ENCODE data around the gene FKBP14. TPM values are rescaled to one million over a fixed set of nuclear protein-coding genes. Genes with fewer than 3 reads are reported as not detected.

The FKBP14 gene
- polyA plus RNA-seq, 2 of the 4 experiments (the other 2 are of a cell fraction) = 10.6 to 22.8 TPM

GRCh38 chr7:29995652-29996051 is 30.9 kb downstream of the FKBP14 start:
- TF ChIP-seq SREBF2 (IDR thresholded peaks at IDR 0.05) (no peak), NPAS2 (CRISPR knock-in tag; IDR thresholded peaks at IDR 0.05; ENCODE audit: borderline replicate concordance) (no peak), NR3C1 (IDR thresholded peaks at IDR 0.05) (no peak), PHF8 (IDR thresholded peaks at IDR 0.05; ENCODE audit: borderline replicate concordance, low read depth) (no peak), CHD4 (IDR thresholded peaks at IDR 0.05; ENCODE audit: borderline replicate concordance) (no peak), TFCP2L1 (CRISPR knock-in tag; IDR thresholded peaks at IDR 0.05) (no peak), CHD2 (IDR thresholded peaks at IDR 0.05; ENCODE audit: low read length, partially characterized antibody) (no peak), POLR2AphosphoS2 (conservative IDR thresholded peaks at IDR 0.05; ENCODE audit: low read length) (no peak), KDM1A (IDR thresholded peaks at IDR 0.05; ENCODE audit: low read depth) (no peak), FOSB (CRISPR knock-in tag; IDR thresholded peaks at IDR 0.05) (no peak), EHF (CRISPR knock-in tag; IDR thresholded peaks at IDR 0.05) (no peak), ZSCAN20 (CRISPR knock-in tag; IDR thresholded peaks at IDR 0.05) (no peak)
- TF ChIP-seq, protein P1, sequence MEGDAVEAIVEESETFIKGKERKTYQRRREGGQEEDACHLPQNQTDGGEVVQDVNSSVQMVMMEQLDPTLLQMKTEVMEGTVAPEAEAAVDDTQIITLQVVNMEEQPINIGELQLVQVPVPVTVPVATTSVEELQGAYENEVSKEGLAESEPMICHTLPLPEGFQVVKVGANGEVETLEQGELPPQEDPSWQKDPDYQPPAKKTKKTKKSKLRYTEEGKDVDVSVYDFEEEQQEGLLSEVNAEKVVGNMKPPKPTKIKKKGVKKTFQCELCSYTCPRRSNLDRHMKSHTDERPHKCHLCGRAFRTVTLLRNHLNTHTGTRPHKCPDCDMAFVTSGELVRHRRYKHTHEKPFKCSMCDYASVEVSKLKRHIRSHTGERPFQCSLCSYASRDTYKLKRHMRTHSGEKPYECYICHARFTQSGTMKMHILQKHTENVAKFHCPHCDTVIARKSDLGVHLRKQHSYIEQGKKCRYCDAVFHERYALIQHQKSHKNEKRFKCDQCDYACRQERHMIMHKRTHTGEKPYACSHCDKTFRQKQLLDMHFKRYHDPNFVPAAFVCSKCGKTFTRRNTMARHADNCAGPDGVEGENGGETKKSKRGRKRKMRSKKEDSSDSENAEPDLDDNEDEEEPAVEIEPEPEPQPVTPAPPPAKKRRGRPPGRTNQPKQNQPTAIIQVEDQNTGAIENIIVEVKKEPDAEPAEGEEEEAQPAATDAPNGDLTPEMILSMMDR (IDR thresholded peaks at IDR 0.05) = no peak
- no peak overlapping the region for H3K4me3 ChIP-seq
- CTCF ChIA-PET = no interaction called here
- POLR2A ChIA-PET = no interaction called here
- H3K9me3 ChIP-seq = peaks cover 28% of the 10 kb centered on the region
- ATAC-seq (no peak), FAIRE-seq (peak; percentile 63), DNase-seq (ENCODE audit: low read depth in 1 of 2, low spot score in 1 of 2) (no peak)
- no peaks in the 10 kb centered on the region for H3K4me1 ChIP-seq
- H3K4me2 ChIP-seq = no peak overlapping the region
- no peak overlapping the region for H3K27ac ChIP-seq

- CTCF ChIA-PET = interaction anchor here (1.2 kb wide), 1 partner anchor 69 kb away, joined by 3 read pairs; no protein-coding TSS in a partner anchor
- Histone ChIP-seq H3K27ac (no peak overlapping the region), H3K9me3 (peaks cover 28% of the 10 kb centered on the region), H3K4me2 (no peak overlapping the region), H3K4me3 (no peak overlapping the region), H3K4me1 (0 out of 3 replicates have a peak, but pooled peaks cover 3% of the 10 kb centered on the region)
- FAIRE-seq (no peak), ATAC-seq (no peak), DNase-seq (ENCODE audit: low read depth in 1 of 2, low spot score in 1 of 2) (no peak)
- 36% methylated on average over 4 of the region's 4 CpGs for WGBS (ENCODE audit: missing lambda C conversion rate)
- TF ChIP-seq NPAS2 (CRISPR knock-in tag; IDR thresholded peaks at IDR 0.05; ENCODE audit: borderline replicate concordance) (no peak), CBX2 (IDR thresholded peaks at IDR 0.05; ENCODE audit: borderline replicate concordance, low read depth) (no peak), POLR2A (IDR thresholded peaks at IDR 0.05; ENCODE audit: low read length) (no peak), RFX5 (IDR thresholded peaks at IDR 0.05) (no peak), EHMT2 (IDR thresholded peaks at IDR 0.05; ENCODE audit: low read depth) (no peak), PHF8 (IDR thresholded peaks at IDR 0.05; ENCODE audit: borderline replicate concordance, low read depth) (no peak), CEBPB (IDR thresholded peaks at IDR 0.05) (no peak), TFCP2L1 (CRISPR knock-in tag; IDR thresholded peaks at IDR 0.05) (no peak)
- TF ChIP-seq, protein P1 (IDR thresholded peaks at IDR 0.05) = no peak
- POLR2A ChIA-PET = no interaction called here
Observed at GRCh38 chr7:29993140-29993539, 33.4 kb downstream of the FKBP14 start.

GRCh38 chr7:29991937-29992336 is 34.6 kb downstream of the FKBP14 start:
- no peak overlapping the region for H3K4me2 ChIP-seq
- H3K4me1 ChIP-seq = peaks cover 12% of the 10 kb centered on the region
- DNase-seq (ENCODE audit: low read depth in 1 of 2, low spot score in 1 of 2) (no peak), ATAC-seq (no peak), FAIRE-seq (no peak)
- CTCF ChIA-PET = interaction anchor here (1.2 kb wide), 1 partner anchor 70 kb away, joined by 3 read pairs; no protein-coding TSS in a partner anchor
- TF ChIP-seq HOXA7 (CRISPR knock-in tag; IDR thresholded peaks at IDR 0.05) = no peak
- no peak for TF ChIP-seq HOXB13 (CRISPR knock-in tag; IDR thresholded peaks at IDR 0.05; ENCODE audit: low read depth)
- TF ChIP-seq FOSB (CRISPR knock-in tag; IDR thresholded peaks at IDR 0.05) = no peak
- TF ChIP-seq HEYL (CRISPR knock-in tag; IDR thresholded peaks at IDR 0.05) = no peak
- no peak for TF ChIP-seq CBX8 (IDR thresholded peaks at IDR 0.05)
- TF ChIP-seq HES2 (IDR thresholded peaks at IDR 0.05) = no peak
- TF ChIP-seq ESRRA (IDR thresholded peaks at IDR 0.05; ENCODE audit: borderline replicate concordance, low read length) = no peak
- TF ChIP-seq MAFK (IDR thresholded peaks at IDR 0.05; ENCODE audit: partially characterized antibody) = no peak
- no peak for TF ChIP-seq SMC3 (IDR thresholded peaks at IDR 0.05)
- no peak for TF ChIP-seq KDM1A (IDR thresholded peaks at IDR 0.05; ENCODE audit: low read depth)
- no peak for TF ChIP-seq RAD21 (conservative IDR thresholded peaks at IDR 0.05 in 1 of 2, IDR thresholded peaks at IDR 0.05 in 1 of 2)
- TF ChIP-seq KDM5A (IDR thresholded peaks at IDR 0.05) = no peak
- TF ChIP-seq, protein P2, sequence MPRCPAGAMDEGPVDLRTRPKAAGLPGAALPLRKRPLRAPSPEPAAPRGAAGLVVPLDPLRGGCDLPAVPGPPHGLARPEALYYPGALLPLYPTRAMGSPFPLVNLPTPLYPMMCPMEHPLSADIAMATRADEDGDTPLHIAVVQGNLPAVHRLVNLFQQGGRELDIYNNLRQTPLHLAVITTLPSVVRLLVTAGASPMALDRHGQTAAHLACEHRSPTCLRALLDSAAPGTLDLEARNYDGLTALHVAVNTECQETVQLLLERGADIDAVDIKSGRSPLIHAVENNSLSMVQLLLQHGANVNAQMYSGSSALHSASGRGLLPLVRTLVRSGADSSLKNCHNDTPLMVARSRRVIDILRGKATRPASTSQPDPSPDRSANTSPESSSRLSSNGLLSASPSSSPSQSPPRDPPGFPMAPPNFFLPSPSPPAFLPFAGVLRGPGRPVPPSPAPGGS (IDR thresholded peaks at IDR 0.05) = no peak
- TF ChIP-seq USF2 (IDR thresholded peaks at IDR 0.05) = no peak
- H3K27ac ChIP-seq = no peak overlapping the region
- peaks cover 28% of the 10 kb centered on the region for H3K9me3 ChIP-seq
- WGBS (ENCODE audit: missing lambda C conversion rate) = 94% methylated on average over 5 of the region's 5 CpGs
- H3K4me3 ChIP-seq = no peak overlapping the region
- POLR2A ChIA-PET = no interaction called here

Measured in A549 (cell line).